Measurements from ENCODE around the gene TGFBR2. TPM values are rescaled to one million over a fixed set of nuclear protein-coding genes. Genes with fewer than 3 reads are reported as not detected.

Gene TGFBR2
- total and polyA plus RNA-seq, 2 experiments from 2014 or later, result 4.7 to 13.0 TPM

- Histone ChIP-seq H3K9me2 (ENCODE audit: insufficient read depth) (no peaks in the 10 kb centered on the region), H4K20me1 (replicated peaks; ENCODE audit: insufficient read depth) (no peaks in the 10 kb centered on the region; the same call in 1 of the 2 replicates)
- ATAC-seq, result no peak
These were observed 15.7 kb downstream of the TGFBR2 start for GRCh38 chr3:30622047-30622545.

More at GRCh38 chr3:30622047-30622545, 15.7 kb downstream of the TGFBR2 start:
- Histone ChIP-seq H3K27me3 (ENCODE audit: insufficient read depth) (no peaks in the 10 kb centered on the region), H3F3A (replicated peaks; ENCODE audit: low read depth) (no peaks in the 10 kb centered on the region), H3K79me2 (replicated peaks; ENCODE audit: insufficient read depth) (peaks cover 100% of the 10 kb centered on the region), H3K4me3 (no peak overlapping the region), H3K4me1 (ENCODE audit: insufficient read depth) (peaks cover 15% of the 10 kb centered on the region), H2AFZ (no peak overlapping the region), H3K36me3 (ENCODE audit: insufficient read depth) (no peaks in the 10 kb centered on the region), H3K4me2 (no peak overlapping the region), H3K27ac (ENCODE audit: low read depth) (peak overlapping the region; percentile 36; the same call in 1 of the 2 replicates)
- Mint-ChIP-seq H3K9me3 (no peaks in the 10 kb centered on the region), H3K4me3 (no peak overlapping the region), H3K27ac (no peak overlapping the region), H3K4me1 (peaks cover 22% of the 10 kb centered on the region), H3K36me3 (ENCODE audit: low read depth) (peaks cover 18% of the 10 kb centered on the region), H3K27me3 (ENCODE audit: insufficient read depth, low read depth, poor library complexity) (no peaks in the 10 kb centered on the region)
- TF ChIP-seq NANOG (IDR thresholded peaks at IDR 0.05; ENCODE audit: borderline replicate concordance), result no peak
- TF ChIP-seq, protein P1, sequence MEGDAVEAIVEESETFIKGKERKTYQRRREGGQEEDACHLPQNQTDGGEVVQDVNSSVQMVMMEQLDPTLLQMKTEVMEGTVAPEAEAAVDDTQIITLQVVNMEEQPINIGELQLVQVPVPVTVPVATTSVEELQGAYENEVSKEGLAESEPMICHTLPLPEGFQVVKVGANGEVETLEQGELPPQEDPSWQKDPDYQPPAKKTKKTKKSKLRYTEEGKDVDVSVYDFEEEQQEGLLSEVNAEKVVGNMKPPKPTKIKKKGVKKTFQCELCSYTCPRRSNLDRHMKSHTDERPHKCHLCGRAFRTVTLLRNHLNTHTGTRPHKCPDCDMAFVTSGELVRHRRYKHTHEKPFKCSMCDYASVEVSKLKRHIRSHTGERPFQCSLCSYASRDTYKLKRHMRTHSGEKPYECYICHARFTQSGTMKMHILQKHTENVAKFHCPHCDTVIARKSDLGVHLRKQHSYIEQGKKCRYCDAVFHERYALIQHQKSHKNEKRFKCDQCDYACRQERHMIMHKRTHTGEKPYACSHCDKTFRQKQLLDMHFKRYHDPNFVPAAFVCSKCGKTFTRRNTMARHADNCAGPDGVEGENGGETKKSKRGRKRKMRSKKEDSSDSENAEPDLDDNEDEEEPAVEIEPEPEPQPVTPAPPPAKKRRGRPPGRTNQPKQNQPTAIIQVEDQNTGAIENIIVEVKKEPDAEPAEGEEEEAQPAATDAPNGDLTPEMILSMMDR (conservative IDR thresholded peaks at IDR 0.05; ENCODE audit: low read depth in 2 of 2), result no peak
- TF ChIP-seq EZH2 (IDR thresholded peaks at IDR 0.05; ENCODE audit: low read depth, unreplicated experiment), result no peak
- TF ChIP-seq ZNF331 (CRISPR knock-in tag; IDR thresholded peaks at IDR 0.05; ENCODE audit: low read depth), result no peak
- TF ChIP-seq ZNF114 (CRISPR knock-in tag; IDR thresholded peaks at IDR 0.05), result no peak
- no peak for TF ChIP-seq REST (IDR thresholded peaks at IDR 0.05; ENCODE audit: unreplicated experiment)
- TF ChIP-seq CREB1 (CRISPR knock-in tag; IDR thresholded peaks at IDR 0.05; ENCODE audit: low read depth), result no peak
- TF ChIP-seq, protein P2, sequence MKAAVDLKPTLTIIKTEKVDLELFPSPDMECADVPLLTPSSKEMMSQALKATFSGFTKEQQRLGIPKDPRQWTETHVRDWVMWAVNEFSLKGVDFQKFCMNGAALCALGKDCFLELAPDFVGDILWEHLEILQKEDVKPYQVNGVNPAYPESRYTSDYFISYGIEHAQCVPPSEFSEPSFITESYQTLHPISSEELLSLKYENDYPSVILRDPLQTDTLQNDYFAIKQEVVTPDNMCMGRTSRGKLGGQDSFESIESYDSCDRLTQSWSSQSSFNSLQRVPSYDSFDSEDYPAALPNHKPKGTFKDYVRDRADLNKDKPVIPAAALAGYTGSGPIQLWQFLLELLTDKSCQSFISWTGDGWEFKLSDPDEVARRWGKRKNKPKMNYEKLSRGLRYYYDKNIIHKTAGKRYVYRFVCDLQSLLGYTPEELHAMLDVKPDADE (IDR thresholded peaks at IDR 0.05), result no peak
- no peak for DNase-seq (ENCODE audit: low spot score)

Measured in GM23338 (cell line).